HG02623 (cell line): ENCODE data around the gene MAST4.

Experiments used
- ATAC-seq: cut with Tn5 transposase; IDR thresholded peaks from one replicate; pipeline ENCODE4 v1.9.1; 2021; ENCODE audit warnings: moderate library complexity; ENCODE audit not compliant: unreplicated experiment

MAST4 gene

DNA sequence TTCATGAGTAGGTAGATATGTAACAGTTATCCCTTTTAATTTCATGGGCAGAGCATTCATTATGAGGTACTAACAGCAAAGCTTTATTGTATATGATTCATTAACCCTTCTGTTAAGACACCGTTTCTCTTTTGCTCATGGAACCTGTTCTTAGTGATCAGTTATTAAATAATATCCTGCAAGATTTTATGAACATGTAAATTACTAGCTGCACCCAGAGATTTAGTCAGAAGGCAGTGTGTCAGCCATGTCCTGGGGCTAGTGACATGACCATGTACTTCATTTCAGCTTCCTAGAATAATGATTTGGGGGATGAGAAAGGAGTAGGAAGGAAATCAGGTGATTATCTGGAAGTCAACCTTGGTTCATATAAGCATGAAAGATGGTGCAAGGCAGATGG, 7.0 kb downstream of the MAST4 start:
- no peak for ATAC-seq

- no peak for ATAC-seq
Observed at GRCh38 chr5:66603881-66604280, 7.7 kb downstream of the MAST4 start.

DNA sequence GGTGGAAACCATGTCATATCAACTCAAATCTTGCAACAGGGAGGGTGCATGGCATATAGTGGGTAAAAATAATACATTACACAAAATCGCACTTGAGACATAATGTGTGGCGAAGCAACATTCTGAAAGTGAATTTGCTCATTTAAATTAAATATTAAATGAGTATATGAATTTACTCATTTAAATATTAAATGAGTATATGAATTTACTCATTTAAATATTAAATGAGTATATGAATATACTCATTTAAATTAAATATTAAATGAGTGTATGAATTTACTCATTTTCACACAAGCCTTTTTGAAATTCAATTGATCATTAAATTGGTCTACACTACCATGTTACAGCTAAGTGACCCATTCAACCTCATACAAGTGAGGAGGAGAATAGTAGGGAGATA, 10.5 kb downstream of the MAST4 start:
- ATAC-seq: no peak

- ATAC-seq: no peak
Observed at GRCh38 chr5:66608501-66608900, 12.3 kb downstream of the MAST4 start.

DNA sequence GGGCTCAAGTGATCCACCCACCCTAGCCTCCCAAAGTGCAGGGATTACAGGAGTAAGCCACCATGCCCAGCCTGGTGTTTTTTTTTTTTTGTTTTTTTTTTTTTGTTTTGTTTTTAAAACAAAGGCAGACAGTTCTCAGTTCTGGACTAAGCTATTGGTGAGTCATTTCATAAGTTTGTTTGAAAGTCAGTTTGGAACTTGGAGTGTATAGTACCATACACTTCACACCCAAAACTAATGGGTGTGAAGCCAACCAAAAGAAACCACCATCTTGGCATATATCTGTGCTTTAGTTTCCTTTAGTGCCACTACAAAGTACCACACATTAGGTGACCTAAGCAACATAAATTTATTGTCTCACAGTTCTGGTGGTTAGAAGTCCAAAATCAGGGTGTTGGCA, 13.4 kb downstream of the MAST4 start:
- no peak for ATAC-seq

DNA sequence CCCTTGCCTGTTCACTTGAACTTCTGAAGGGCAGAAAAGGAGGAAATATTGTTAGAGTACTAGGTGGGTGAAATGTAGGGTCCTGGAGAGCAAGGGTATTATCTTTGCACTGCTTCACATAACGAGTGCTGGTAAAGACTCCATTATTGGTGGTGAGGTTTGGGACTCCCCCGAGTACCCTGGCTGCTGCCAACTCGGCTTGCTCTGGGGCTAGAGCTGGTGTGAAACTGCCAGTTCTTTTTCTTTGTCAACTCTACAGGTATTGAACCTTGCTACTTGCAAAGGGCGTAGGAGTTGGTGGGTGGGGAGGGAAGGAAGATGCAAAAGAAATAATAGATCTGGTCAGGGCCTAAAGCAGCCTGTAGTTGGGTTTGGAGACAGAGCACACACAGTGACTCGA, 16.0 kb downstream of the MAST4 start:
- no peak for ATAC-seq

GRCh38 chr5:66615136-66615535, 18.9 kb downstream of the MAST4 start:
- ATAC-seq: no peak

DNA sequence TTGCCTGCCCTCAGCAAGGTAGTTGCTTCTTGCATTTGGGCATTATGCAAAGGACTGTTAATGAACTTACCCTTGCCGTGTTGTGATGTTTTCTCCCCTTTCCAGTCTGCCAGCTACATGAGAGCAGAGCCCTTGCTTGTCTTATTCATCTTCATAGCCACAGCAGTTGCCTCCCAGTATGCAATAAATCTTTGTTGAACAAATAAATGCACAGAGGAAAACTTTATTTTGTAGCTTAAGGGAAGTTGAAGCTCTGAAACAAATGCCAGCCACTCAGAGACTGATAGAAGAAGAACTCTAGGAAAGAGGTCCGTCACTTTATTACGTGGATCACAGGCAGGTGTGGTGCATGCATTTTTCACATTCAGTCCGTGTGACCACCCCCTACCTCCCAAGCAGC, 19.7 kb downstream of the MAST4 start:
- no peak for ATAC-seq

- ATAC-seq: no peak
Observed at GRCh38 chr5:66616520-66617225, 20.5 kb downstream of the MAST4 start.

GRCh38 chr5:66617226-66617861, 21.2 kb downstream of the MAST4 start:
- ATAC-seq: no peak

GRCh38 chr5:66617991-66618768, 22.0 kb downstream of the MAST4 start:
- ATAC-seq: no peak

- ATAC-seq: no peak
Observed at GRCh38 chr5:66620711-66621110, 24.5 kb downstream of the MAST4 start.

DNA sequence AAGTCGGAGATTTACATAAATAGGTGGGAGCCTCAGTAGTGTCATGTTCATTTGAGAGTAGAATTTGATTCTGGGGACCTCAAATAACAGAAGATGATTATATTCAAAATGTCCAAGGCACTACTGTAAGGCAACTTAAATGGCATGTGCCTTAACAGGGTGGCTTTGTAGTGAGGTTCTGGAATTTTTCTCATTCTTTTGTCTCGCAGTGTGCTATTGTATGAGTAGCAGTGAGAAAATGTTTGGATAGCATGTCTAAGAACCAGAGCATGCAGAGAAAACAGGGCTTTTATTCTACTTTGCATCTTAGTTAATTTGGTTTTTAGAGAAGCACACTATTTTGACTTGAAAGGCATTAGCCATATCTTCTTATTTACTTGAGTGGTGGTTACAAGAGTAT, 25.0 kb downstream of the MAST4 start:
- ATAC-seq: no peak

DNA sequence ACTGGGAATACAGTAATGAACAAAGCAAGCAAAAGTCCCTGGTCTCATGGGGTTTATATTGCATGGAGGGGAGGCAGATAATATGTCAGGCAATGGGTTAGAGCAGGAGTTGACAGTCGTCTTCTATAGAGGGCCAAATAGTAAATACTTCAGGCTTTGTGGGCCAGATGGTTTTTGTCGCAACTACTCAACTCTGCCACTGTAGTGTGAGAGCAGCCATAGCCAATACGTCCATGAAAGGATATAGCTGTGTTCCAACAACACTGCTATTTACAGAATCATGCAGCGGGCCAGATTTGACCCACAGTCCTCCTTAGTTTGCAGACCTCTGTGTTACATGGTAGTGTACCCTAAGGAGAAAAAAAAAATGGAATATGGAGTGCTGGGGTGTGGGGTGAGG, 25.5 kb downstream of the MAST4 start:
- no peak for ATAC-seq

GRCh38 chr5:66628561-66628960, 32.4 kb downstream of the MAST4 start:
- no peak for ATAC-seq

- ATAC-seq: no peak
Observed at GRCh38 chr5:66629446-66629845, 33.3 kb downstream of the MAST4 start.

GRCh38 chr5:66633754-66634153, 37.6 kb downstream of the MAST4 start:
- no peak for ATAC-seq

DNA sequence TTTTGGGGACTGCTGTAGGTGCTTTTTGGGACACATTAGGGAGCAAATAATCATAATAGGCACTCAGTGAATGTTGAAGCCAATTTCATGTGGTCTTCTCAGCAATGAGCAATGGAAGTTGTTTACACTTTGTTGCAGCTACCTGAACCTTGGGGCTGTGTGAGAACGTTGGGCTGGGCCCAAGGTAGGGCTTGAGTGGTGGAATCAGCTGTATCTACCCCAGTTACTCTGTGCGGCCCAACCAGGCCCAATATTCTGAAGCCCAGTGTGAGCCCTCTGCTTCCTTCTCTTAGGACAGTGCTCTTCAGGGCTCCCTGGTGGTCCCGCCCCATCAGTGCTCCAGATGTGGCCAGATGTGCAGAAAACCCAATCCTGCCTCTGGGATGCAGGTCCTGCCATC, 38.4 kb downstream of the MAST4 start:
- no peak for ATAC-seq

DNA sequence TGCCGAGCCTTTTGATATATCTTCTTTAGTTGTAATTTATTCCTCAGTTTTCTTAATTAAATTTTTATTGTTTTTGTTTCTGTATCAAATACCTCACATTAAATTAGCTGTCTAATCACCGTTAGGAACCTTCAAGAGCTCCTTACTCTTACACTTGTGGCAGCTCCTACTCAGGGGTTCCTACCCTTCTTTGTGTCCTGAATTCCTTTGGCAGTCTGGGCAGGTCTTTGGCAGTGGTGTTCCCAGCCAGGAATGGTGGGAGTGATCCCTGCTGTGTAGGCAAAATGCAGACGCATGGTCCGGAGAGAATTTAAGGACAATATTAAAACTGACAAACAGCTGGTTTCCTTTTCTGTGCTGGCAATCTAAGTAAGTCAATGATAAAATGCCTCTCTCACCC, 41.8 kb downstream of the MAST4 start:
- ATAC-seq: no peak

GRCh38 chr5:66639037-66639436, 42.8 kb downstream of the MAST4 start:
- ATAC-seq: no peak

GRCh38 chr5:66642538-66642937, 46.3 kb downstream of the MAST4 start:
- no peak for ATAC-seq

- no peak for ATAC-seq
Observed at GRCh38 chr5:66643387-66643786, 47.2 kb downstream of the MAST4 start.
